OCI-LY3 (cell line): Measurements from ENCODE around the gene ZNF33A.

Experiments
- EZH2phosphoT487 ChIP-seq: fragments of 200-600 bp; shearing (Covaris generic); IDR thresholded peaks from 2 replicates; pipeline ENCODE4 v1.6.1; 2018; ENCODE audit warnings: antibody characterized with exemption, mixed run types, low read depth
- TF ChIP-seq, protein P1 (sequence below): fragments of 200-600, 300-600 bp; sonication (generic); IDR thresholded peaks from 2 replicates; pipeline ENCODE4 v1.5.1; 2014; ENCODE audit warnings: antibody characterized with exemption, low read length, low read depth

DNA sequence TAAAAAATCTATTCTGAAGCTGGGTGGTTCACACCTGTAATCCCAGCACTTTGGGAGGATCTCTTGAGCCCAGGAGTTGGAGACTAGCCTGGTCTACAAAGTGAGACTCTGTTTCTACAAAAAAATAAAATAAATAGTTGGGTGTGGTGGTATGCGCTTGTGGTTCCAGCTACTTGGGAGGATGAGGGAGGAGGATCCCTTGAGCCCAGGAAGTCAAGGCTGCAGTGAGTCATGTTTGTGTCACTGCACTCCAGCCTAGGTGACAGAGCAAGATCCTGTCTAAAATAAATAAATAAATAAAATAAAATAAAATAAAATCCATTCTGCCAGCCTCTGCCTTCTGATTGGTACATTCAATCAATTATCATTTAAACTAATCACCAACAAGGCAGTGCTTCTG lies 17.5 kb downstream of the ZNF33A start:
- TF ChIP-seq, protein P1, sequence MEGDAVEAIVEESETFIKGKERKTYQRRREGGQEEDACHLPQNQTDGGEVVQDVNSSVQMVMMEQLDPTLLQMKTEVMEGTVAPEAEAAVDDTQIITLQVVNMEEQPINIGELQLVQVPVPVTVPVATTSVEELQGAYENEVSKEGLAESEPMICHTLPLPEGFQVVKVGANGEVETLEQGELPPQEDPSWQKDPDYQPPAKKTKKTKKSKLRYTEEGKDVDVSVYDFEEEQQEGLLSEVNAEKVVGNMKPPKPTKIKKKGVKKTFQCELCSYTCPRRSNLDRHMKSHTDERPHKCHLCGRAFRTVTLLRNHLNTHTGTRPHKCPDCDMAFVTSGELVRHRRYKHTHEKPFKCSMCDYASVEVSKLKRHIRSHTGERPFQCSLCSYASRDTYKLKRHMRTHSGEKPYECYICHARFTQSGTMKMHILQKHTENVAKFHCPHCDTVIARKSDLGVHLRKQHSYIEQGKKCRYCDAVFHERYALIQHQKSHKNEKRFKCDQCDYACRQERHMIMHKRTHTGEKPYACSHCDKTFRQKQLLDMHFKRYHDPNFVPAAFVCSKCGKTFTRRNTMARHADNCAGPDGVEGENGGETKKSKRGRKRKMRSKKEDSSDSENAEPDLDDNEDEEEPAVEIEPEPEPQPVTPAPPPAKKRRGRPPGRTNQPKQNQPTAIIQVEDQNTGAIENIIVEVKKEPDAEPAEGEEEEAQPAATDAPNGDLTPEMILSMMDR, result no peak
- no peak for TF ChIP-seq EZH2phosphoT487
